ENCODE measurements around the gene NCOA6. TPM values are rescaled to one million over a fixed set of nuclear protein-coding genes. Genes with fewer than 3 reads are reported as not detected.

Gene NCOA6
- total RNA-seq, 1 donor from 2014 or later: 59.5 TPM

DNA sequence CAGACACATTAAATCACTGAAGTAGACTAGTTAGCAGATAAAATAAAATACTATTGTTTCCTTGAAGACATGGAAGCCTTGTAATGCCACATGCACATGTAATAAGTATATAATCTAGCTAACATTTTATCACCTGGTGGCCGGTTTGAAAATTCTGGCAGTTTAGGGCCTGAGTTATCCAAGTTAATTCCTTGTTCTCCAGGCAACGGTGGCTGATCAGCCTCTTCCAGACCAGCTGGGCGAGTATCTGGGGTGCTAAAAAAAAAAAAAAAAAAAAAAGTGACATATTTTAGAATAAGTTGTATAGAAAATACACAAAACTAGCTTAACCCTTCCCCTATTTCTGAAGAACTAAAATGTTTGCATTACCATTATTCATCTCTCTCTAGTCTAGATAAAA lies 78.8 kb downstream of the NCOA6 start:
- no peak overlapping the region for H3K27ac Mint-ChIP-seq
- H3K4me1 Mint-ChIP-seq (ENCODE audit: unreplicated experiment): no peaks in the 10 kb centered on the region
- TF ChIP-seq, protein P1, sequence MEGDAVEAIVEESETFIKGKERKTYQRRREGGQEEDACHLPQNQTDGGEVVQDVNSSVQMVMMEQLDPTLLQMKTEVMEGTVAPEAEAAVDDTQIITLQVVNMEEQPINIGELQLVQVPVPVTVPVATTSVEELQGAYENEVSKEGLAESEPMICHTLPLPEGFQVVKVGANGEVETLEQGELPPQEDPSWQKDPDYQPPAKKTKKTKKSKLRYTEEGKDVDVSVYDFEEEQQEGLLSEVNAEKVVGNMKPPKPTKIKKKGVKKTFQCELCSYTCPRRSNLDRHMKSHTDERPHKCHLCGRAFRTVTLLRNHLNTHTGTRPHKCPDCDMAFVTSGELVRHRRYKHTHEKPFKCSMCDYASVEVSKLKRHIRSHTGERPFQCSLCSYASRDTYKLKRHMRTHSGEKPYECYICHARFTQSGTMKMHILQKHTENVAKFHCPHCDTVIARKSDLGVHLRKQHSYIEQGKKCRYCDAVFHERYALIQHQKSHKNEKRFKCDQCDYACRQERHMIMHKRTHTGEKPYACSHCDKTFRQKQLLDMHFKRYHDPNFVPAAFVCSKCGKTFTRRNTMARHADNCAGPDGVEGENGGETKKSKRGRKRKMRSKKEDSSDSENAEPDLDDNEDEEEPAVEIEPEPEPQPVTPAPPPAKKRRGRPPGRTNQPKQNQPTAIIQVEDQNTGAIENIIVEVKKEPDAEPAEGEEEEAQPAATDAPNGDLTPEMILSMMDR (conservative IDR thresholded peaks at IDR 0.05): peak; percentile 21
- no peaks in the 10 kb centered on the region for H3K27me3 Mint-ChIP-seq
- DNase-seq (ENCODE audit: extremely low spot score, unreplicated experiment): no peak
- H3K9me3 Mint-ChIP-seq: no peaks in the 10 kb centered on the region
- H3K4me3 Mint-ChIP-seq: no peak overlapping the region
- H3K36me3 Mint-ChIP-seq: peaks cover 16% of the 10 kb centered on the region

DNA sequence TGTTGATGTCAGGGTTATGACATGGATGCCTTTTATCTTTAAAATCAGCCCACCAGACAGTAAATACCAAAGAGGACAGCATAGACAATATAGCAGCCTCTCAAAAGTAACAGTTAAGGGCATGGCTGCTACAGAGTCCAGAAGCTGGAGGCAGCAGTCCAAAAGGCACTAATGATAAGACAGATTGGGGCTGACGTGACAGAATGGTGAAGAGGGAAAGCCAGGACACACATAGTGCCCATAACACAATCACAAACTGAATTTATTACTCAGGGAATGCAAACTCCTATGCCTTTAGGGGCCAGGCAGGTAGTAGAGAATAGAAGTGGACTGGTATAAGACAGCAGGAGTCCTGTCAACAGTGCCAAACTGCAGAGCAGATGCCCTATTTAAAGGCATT lies 80.6 kb downstream of the NCOA6 start:
- Mint-ChIP-seq H3K27ac (no peak overlapping the region), H3K4me3 (no peak overlapping the region), H3K27me3 (no peaks in the 10 kb centered on the region), H3K36me3 (peaks cover 22% of the 10 kb centered on the region), H3K4me1 (ENCODE audit: unreplicated experiment) (no peaks in the 10 kb centered on the region), H3K9me3 (no peaks in the 10 kb centered on the region)
- TF ChIP-seq, protein P1 (conservative IDR thresholded peaks at IDR 0.05): no peak
- DNase-seq (ENCODE audit: extremely low spot score, unreplicated experiment): no peak

DNA sequence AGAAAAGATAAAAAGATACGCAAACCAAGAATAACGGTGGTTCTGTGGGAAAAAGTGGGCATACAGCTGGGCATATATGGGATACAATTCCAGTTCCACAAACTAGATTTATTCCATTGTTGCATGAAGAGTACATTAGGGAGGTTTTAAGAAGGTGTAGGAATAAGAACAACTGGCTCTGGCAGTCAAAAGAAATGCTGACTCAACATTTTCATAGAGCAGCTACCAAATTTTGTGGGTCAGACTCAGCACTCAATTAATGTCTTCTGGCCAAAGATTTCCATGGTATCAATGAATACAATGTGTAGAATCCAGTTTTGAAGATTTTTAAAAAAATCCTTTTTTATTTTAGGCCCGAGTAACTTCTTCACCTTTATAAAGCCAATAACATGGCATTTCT lies 81.1 kb downstream of the NCOA6 start:
- no peak overlapping the region for H3K27ac Mint-ChIP-seq
- H3K27me3 Mint-ChIP-seq: no peaks in the 10 kb centered on the region
- no peak for DNase-seq (ENCODE audit: extremely low spot score, unreplicated experiment)
- no peaks in the 10 kb centered on the region for H3K9me3 Mint-ChIP-seq
- H3K36me3 Mint-ChIP-seq: peaks cover 22% of the 10 kb centered on the region
- TF ChIP-seq, protein P1 (conservative IDR thresholded peaks at IDR 0.05): no peak
- H3K4me3 Mint-ChIP-seq: no peak overlapping the region
- H3K4me1 Mint-ChIP-seq (ENCODE audit: unreplicated experiment): no peaks in the 10 kb centered on the region

DNA sequence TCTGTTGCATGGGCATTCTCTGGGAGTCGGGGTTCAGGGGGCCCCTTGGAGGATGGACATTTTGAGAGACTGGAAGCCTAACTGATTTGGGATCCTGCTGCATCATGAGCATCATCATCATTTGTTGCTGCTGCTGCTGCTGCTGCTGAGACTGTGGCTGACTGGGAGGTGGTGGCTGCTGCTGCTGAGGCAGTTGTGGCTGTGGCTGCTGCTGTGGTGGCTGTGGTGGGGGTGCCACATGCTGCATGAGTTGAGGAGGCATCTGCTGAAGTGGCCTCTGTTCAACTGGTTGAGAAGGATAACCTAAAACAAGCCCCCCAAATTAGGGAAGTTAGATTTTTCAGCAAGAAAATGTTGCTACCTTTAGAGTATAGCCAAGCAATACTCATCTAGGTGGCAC lies 82.4 kb downstream of the NCOA6 start:
- DNase-seq (ENCODE audit: extremely low spot score, unreplicated experiment): no peak
- no peak overlapping the region for H3K27ac Mint-ChIP-seq
- no peaks in the 10 kb centered on the region for H3K27me3 Mint-ChIP-seq
- no peaks in the 10 kb centered on the region for H3K9me3 Mint-ChIP-seq
- no peak overlapping the region for H3K4me3 Mint-ChIP-seq
- peaks cover 16% of the 10 kb centered on the region for H3K36me3 Mint-ChIP-seq
- TF ChIP-seq, protein P1 (conservative IDR thresholded peaks at IDR 0.05): no peak
- H3K4me1 Mint-ChIP-seq (ENCODE audit: unreplicated experiment): no peaks in the 10 kb centered on the region

DNA sequence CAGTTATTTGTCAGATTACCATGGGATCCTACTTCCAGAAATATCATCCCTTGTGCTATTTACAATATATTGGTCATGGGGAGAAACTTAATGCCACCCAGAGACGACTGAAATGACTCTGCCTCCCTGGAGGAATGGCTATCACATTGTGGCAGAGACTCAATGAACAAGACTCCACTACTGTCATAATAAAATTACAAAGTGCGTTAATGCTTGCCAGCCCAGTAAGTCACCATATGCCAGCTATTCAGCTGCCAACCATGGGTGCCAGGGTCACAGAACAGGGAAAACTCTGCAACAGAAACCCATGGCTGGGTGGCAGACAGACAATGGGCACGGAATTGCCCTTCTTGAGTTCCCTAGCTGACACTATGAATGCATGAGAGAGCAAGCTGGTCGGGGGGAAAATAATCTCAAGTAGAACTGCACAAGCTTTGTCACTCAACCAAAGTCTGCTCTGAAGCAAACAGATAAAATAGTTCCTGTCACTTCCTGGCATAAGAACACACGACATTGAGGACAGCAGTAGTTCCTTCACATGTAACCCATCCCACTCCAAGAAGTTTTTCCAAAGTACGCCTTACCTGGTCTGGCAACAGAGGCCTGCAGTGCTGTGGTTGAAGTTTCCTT lies 89.2 kb downstream of the NCOA6 start:
- DNase-seq (ENCODE audit: extremely low spot score, unreplicated experiment): no peak
- no peaks in the 10 kb centered on the region for H3K27me3 Mint-ChIP-seq
- peaks cover 29% of the 10 kb centered on the region for H3K36me3 Mint-ChIP-seq
- no peak overlapping the region for H3K27ac Mint-ChIP-seq
- no peak overlapping the region for H3K4me3 Mint-ChIP-seq
- H3K4me1 Mint-ChIP-seq (ENCODE audit: unreplicated experiment): no peaks in the 10 kb centered on the region
- no peaks in the 10 kb centered on the region for H3K9me3 Mint-ChIP-seq
- TF ChIP-seq, protein P1 (conservative IDR thresholded peaks at IDR 0.05): no peak

DNA sequence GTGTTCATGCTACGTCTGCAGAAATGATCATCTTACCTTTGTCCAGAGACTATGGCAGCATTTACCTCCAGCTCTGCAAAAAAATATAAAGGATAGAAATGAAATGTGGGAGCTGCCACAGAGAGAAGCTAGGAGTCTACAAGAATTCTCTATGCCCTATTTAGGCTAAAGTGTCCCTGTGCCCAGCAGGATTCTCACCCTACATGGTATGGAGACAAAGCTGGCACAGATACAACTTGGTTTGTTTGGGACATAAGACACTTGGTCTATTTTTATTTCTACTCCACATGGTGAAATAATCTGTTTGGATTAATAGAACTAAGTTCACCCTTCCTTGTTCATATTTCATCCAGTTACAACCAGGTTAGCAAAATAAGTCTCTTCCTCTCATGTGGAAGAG lies 92.9 kb downstream of the NCOA6 start:
- H3K9me3 Mint-ChIP-seq: no peaks in the 10 kb centered on the region
- H3K27ac Mint-ChIP-seq: no peak overlapping the region
- H3K27me3 Mint-ChIP-seq: no peaks in the 10 kb centered on the region
- H3K4me3 Mint-ChIP-seq: no peak overlapping the region
- no peaks in the 10 kb centered on the region for H3K4me1 Mint-ChIP-seq (ENCODE audit: unreplicated experiment)
- no peak for DNase-seq (ENCODE audit: extremely low spot score, unreplicated experiment)
- TF ChIP-seq, protein P1 (conservative IDR thresholded peaks at IDR 0.05): no peak
- peaks cover 28% of the 10 kb centered on the region for H3K36me3 Mint-ChIP-seq

Data from type B pancreatic cell (in vitro differentiated cells).